ENCODE results near the gene FAM219A.

FAM219A gene

DNA sequence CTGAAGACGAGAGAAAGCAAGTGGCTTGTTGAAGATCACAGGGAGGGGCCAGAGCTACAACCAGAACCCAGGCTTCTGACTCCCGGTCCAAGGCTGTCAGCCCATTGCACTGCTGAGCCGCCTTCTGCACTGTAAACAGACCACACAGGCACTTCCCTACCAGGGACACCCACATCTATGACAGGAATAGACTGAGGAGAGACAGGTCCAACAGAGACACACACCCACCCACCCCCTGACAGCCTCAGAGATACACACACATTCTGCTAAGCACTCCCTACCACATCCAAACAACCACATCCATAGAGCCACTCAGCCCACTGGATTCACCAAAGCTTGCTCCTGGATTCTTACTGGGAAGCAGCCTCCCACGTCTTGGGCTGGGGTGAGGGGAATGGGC, 58.6 kb downstream of the FAM219A start:
- DNase-seq, result no peak

- no peak for DNase-seq
Measured at GRCh38 chr9:34398875-34399274, 59.5 kb downstream of the FAM219A start.

DNA sequence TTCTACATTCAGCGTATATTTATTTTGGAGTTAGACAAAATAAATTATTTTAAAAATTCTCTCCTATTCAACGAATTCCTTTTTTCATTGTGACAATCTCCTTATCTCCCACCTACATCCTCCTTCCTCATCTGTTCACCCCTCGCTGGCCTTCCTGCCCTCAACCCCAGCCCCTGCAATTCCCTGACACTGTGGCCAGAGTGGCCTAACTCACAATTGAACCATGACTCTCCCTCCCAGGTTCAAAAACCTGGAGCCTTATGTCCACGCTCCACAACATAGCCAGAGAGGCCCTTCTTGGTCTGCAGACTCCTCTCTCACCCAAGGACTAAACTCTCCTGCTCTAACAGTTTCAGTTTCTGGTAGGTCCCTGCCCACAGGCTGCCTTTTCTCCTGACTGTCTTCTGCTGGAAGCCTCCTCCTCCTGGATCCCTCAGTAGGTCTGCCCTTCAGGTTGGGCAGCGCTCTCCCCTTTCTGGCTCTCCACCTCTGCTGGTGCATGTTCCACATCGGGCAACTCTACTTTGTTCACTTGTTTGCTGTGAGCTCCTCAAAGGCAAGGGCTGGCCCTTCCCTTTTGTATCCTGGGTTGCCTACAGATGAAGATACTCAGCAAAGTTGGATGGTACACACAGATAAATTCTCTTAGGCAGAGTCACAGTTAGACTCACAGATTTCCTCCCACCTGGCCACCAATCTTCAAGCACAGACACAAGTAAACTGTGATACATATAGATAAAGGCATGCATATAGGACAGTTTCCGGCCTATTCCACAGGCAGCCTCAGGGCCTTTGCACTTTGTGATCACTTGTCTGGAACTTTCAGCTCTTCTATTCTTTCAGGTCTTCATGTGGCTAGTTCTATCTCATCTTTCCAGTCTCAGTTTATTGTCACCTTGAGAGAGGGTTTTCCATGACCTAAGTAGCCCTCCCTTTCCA, 61.8 kb downstream of the FAM219A start:
- no peak for DNase-seq

- DNase-seq, result no peak
Measured at GRCh38 chr9:34392511-34392910, 65.9 kb downstream of the FAM219A start.

- DNase-seq, result no peak
Measured at GRCh38 chr9:34387239-34387638, 71.1 kb downstream of the FAM219A start.

GRCh38 chr9:34386656-34387055, 71.7 kb downstream of the FAM219A start:
- DNase-seq, result no peak

DNA sequence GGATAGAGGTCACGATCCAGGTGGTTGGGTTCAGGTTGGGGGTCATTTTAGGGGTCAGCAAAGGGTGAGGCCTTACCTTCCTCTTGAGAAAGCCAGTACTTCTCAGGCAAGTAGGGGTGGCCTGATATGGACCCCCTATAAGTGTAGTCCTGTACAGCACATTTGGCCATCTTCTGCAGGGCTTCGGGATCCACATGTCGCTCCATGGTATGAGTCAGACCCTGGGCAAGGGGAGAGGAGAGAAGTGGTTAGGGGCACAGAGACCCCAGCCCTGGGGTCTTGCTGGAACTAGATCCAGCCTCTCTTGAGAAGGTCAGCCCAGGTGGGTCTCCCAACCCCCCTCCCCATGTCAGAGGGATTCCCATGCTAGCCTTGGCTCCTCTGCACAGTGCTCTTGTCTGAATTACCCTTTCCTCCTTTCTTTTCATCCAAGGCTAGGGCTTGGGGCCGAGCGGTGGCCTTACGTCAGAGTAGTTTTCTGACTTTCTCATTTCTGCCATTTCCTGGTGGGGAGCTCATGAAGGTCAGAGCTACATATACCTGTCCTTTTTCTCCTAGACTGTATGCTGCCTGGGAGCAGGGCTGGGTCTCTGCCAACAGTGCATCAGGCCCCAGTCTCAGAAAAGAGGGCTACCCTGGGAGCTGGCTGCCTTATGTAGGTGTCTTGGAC, 72.7 kb downstream of the FAM219A start:
- no peak for DNase-seq

- no peak for DNase-seq
Measured at GRCh38 chr9:34384368-34385165, 73.8 kb downstream of the FAM219A start.

DNA sequence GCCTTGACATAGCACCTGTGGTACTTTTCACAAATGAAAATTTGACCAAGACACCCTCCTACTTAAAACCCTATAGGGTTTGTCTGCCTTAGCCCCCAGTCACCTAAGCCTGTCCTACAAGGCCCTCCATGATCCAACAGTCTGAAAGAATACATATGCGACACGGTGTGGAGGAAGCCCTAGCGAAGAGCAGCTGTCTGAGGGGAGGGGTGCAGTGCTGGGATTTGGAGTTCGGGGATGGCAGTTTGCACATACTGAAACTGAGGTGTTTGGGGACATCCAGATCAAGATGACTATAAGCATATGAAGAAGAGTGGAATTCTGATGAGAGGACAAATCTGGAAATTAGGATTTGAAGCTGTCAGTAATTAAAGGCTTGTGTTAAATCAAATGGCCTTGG, 74.5 kb downstream of the FAM219A start:
- no peak for DNase-seq

DNA sequence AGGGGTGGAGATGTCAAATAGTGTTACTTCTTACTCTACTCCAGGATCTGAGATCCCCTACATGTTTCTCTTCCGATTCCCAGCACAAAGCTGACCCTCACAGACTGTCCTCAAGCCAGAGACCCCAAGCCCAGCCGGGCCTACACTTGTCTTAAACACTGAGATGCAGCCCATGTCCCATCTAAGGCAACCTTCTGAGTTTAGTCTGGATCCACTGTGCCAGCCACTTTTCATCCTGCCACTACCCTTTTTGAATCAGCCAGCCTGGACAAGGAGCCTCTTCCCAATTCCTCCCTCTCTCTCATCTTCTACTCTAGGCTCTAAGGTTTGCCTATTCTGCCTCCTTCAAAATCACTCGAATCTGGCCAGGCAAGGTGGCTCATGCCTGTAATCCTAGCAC, 75.5 kb downstream of the FAM219A start:
- no peak for DNase-seq

DNA sequence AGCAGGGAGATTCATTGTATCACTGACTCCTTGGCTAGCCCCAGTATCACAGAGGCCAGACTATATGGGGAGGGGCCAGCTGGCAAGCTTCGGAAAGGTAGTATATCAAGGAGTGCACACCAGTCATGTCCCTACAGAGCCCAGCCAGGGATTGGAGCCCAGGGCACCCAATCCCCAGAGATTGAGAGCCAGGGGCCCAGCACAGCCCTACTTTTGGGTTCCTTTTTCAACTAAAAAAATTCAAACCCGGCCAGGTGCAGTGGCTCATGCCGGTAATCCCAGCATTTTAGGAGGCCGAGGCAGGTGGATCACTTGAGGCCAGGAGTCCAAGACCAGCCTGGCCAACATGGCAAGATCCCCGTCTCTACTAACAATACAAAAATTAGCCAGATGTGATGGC, 76.3 kb downstream of the FAM219A start:
- DNase-seq, result no peak

DNA sequence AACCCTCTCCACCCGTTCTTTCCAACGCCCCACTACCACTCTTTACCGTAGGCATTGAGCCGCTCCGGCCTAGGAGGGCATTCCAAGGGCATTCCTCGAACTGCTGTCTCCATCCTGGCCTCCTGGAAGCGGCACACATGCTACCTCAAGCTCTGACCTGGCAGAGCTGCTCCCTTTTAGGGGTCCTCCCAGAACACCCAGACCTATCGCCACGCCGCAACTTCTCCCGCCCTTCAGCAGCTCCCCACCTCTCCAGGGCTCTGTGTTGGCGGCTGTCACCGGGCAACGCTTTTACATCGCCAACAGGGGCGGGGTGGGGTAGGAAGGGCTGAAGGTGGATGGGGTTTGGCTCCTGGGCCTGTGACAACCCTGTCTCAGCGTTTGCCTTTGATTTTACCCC, 77.0 kb downstream of the FAM219A start:
- DNase-seq, result no peak

- peak; percentile 17 to 24 for DNase-seq
Measured at GRCh38 chr9:34380511-34381315, 77.7 kb downstream of the FAM219A start.

GRCh38 chr9:34380034-34380510, 78.3 kb downstream of the FAM219A start:
- DNase-seq, result no peak

- peak; percentile 68 to 88 for DNase-seq
Measured at GRCh38 chr9:34379334-34380033, 78.9 kb downstream of the FAM219A start.

- no peak for DNase-seq
Measured at GRCh38 chr9:34378376-34379060, 79.9 kb downstream of the FAM219A start.

DNA sequence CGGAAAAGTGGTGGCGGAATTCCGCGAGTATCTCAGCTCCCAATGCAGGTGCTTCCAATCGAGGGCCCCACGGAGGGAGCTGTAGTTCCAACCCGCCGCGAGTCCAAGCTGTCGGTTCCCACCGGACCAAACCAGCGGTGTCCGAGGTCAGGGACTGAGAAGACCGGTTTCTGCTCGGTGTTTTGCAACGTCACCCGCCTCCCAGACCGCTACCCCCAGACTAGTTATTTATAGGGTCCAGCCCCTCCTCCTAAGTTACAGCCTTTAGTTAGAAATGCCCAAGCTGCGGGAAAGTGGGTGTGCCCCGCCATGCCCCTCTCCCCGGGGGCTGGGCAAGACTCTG, 81.0 kb downstream of the FAM219A start:
- no peak for DNase-seq

GRCh38 chr9:34376596-34377403, 81.6 kb downstream of the FAM219A start, which contains the start of gene MYORG:
Gene MYORG (minus strand): TSS chr9:34376898. CDS start chr9:34372943, 3,955 bp downstream.
- peak; percentile 96 to 97 for DNase-seq

- peak in 1 of 2 experiments; percentile 20 for DNase-seq
Measured at GRCh38 chr9:34375901-34376595, 82.3 kb downstream of the FAM219A start.
